H9 (cell line): Measurements from ENCODE around the gene RBM42. TPM values are rescaled to one million over a fixed set of nuclear protein-coding genes. Genes with fewer than 3 reads are reported as not detected.

ENCODE experiments used
- DNase-seq: peaks from one replicate; pipeline ENCODE4 v3.0.0-alpha.2; 2017
- H2AFZ ChIP-seq: one replicate; pipeline ENCODE4 v1.6.1; 2013; ENCODE audit warnings: mild to moderate bottlenecking, low read length, control low read depth, moderate library complexity
- H2AK5ac ChIP-seq: 2 replicates; pipeline ENCODE4 v1.6.1; 2013; ENCODE audit warnings: low read length, control low read depth, mixed read lengths; ENCODE audit not compliant: insufficient read length
- H2BK120ac ChIP-seq: one replicate; pipeline ENCODE4 v1.6.1; 2013; ENCODE audit warnings: low read depth, mild to moderate bottlenecking, low read length, control low read depth, inconsistent platforms; ENCODE audit not compliant: poor library complexity, severe bottlenecking
- H2BK12ac ChIP-seq: 2 replicates; pipeline ENCODE4 v1.6.1; 2013; ENCODE audit warnings: low read length, control low read depth, mixed read lengths, low read depth; ENCODE audit not compliant: insufficient read length
- H2BK15ac ChIP-seq: 2 replicates; pipeline ENCODE4 v1.6.1; 2013; ENCODE audit warnings: low read depth, low read length, control low read depth
- H2BK20ac ChIP-seq: one replicate; pipeline ENCODE4 v1.6.1; 2013; ENCODE audit warnings: low read depth, mild to moderate bottlenecking, low read length, control low read depth, inconsistent platforms; ENCODE audit not compliant: poor library complexity, severe bottlenecking
- H2BK5ac ChIP-seq: 2 replicates; pipeline ENCODE4 v1.6.1; 2013; ENCODE audit warnings: low read length, control low read depth, mixed read lengths; ENCODE audit not compliant: insufficient read length
- H3K14ac ChIP-seq: 2 replicates; pipeline ENCODE4 v1.6.1; 2013; ENCODE audit warnings: low read length, control low read depth; ENCODE audit not compliant: insufficient read depth
- H3K18ac ChIP-seq: 2 replicates; pipeline ENCODE4 v1.6.1; 2013; ENCODE audit warnings: low read depth, mild to moderate bottlenecking, mixed read lengths, low read length, control low read depth; ENCODE audit not compliant: insufficient read length
- H3K23ac ChIP-seq: 2 replicates; pipeline ENCODE4 v1.6.1; 2013; ENCODE audit warnings: low read length, control low read depth, mixed read lengths, low read depth; ENCODE audit not compliant: insufficient read length
- H3K23me2 ChIP-seq: 2 replicates; pipeline ENCODE4 v1.6.1; 2013; ENCODE audit warnings: low read depth, mild to moderate bottlenecking, mixed read lengths, low read length, control low read depth; ENCODE audit not compliant: insufficient read length, poor library complexity, severe bottlenecking
- H3K27ac ChIP-seq: 2 replicates; pipeline ENCODE4 v1.5.1; 2013; ENCODE audit warnings: low read length, control low read depth, mixed read lengths, low read depth; ENCODE audit not compliant: insufficient read length
- H3K27me3 ChIP-seq: 2 replicates; pipeline ENCODE4 v1.6.1; 2013; ENCODE audit warnings: low read length, control low read depth, inconsistent platforms; ENCODE audit not compliant: insufficient read depth
- H3K4ac ChIP-seq: 2 replicates; pipeline ENCODE4 v1.6.1; 2013; ENCODE audit warnings: low read depth, mild to moderate bottlenecking, control low read depth, inconsistent platforms, low read length, moderate library complexity
- H3K4me1 ChIP-seq: 2 replicates; pipeline ENCODE4 v1.6.1; 2013; ENCODE audit warnings: low read length, control low read depth, inconsistent platforms; ENCODE audit not compliant: insufficient read depth
- H3K4me2 ChIP-seq: 2 replicates; pipeline ENCODE4 v1.6.1; 2013; ENCODE audit warnings: low read length, control low read depth, mixed read lengths; ENCODE audit not compliant: insufficient read length, insufficient read depth
- H3K56ac ChIP-seq: 2 replicates; pipeline ENCODE4 v1.6.1; 2013; ENCODE audit warnings: low read depth, mild to moderate bottlenecking, mixed read lengths, low read length, control low read depth; ENCODE audit not compliant: insufficient read length
- H3K79me1 ChIP-seq: 2 replicates; pipeline ENCODE4 v1.6.1; 2013; ENCODE audit warnings: low read depth, mild to moderate bottlenecking, moderate library complexity, low read length, control low read depth, inconsistent platforms; ENCODE audit not compliant: insufficient read depth, poor library complexity, severe bottlenecking
- H3K79me2 ChIP-seq: 2 replicates; pipeline ENCODE4 v1.6.1; 2013; ENCODE audit warnings: low read length, control low read depth, inconsistent platforms; ENCODE audit not compliant: insufficient read depth
- H3K9ac ChIP-seq: 2 replicates; pipeline ENCODE4 v1.6.1; 2013; ENCODE audit warnings: low read length, control low read depth, mixed read lengths; ENCODE audit not compliant: insufficient read length; ENCODE audit errors: extremely low read depth
- H3K9me3 ChIP-seq: one replicate; pipeline ENCODE4 v1.6.1; 2013; ENCODE audit warnings: low read depth, low read length, inconsistent platforms; ENCODE audit not compliant: control insufficient read depth
- H3T11ph ChIP-seq: one replicate; pipeline ENCODE4 v1.6.1; 2013; ENCODE audit warnings: mild to moderate bottlenecking, low read length, control low read depth, inconsistent platforms
- H4K20me1 ChIP-seq: one replicate; pipeline ENCODE4 v1.6.1; 2013; ENCODE audit not compliant: control insufficient read depth, insufficient read length, insufficient read depth
- H4K5ac ChIP-seq: 2 replicates; pipeline ENCODE4 v1.6.1; 2013; ENCODE audit warnings: low read depth, mild to moderate bottlenecking, mixed read lengths, low read length, control low read depth; ENCODE audit not compliant: insufficient read length
- H4K8ac ChIP-seq: replicated peaks from 2 replicates; pipeline ENCODE4 v1.6.1; 2013; ENCODE audit warnings: low read length, control low read depth, mixed read lengths, low read depth; ENCODE audit not compliant: insufficient read length
- H4K91ac ChIP-seq: 2 replicates; pipeline ENCODE4 v1.6.1; 2013; ENCODE audit warnings: low read depth, mild to moderate bottlenecking, moderate library complexity, mixed read lengths, low read length, control low read depth; ENCODE audit not compliant: insufficient read length
- H3K27ac Mint-ChIP-seq, 3 experiments: 2 replicates in 2 of 3; 3 replicates in 1 of 3; pipeline ENCODE4 v1.8.0; 2020 to 2021; ENCODE audit warnings: mixed read lengths in 3 of 3, mild to moderate bottlenecking in 1 of 3, moderate library complexity in 1 of 3
- H3K27me3 Mint-ChIP-seq: 2 replicates; pipeline ENCODE4 v1.8.0; 2021; ENCODE audit warnings: low read depth, mild to moderate bottlenecking, moderate library complexity, mixed read lengths
- H3K36me3 Mint-ChIP-seq, 3 experiments: 2 replicates in 2 of 3; 3 replicates in 1 of 3; pipeline ENCODE4 v1.8.0; 2020 to 2021; ENCODE audit warnings: low read depth in 3 of 3, mixed read lengths in 3 of 3; ENCODE audit not compliant: insufficient read depth in 1 of 3
- H3K4me1 Mint-ChIP-seq, 2 experiments: 2 replicates each; pipeline ENCODE4 v1.8.0; 2020; ENCODE audit warnings: mixed read lengths in 2 of 2
- H3K4me3 Mint-ChIP-seq, 2 experiments: 2 replicates in 1 of 2; 3 replicates in 1 of 2; pipeline ENCODE4 v1.8.0; 2020 to 2021; ENCODE audit warnings: mild to moderate bottlenecking in 2 of 2, mixed read lengths in 2 of 2, moderate library complexity in 1 of 2
- H3K9me3 Mint-ChIP-seq, 2 experiments: 2 replicates in 1 of 2; 3 replicates in 1 of 2; pipeline ENCODE4 v1.8.0; 2020; ENCODE audit warnings: mild to moderate bottlenecking in 2 of 2, mixed read lengths in 2 of 2, moderate library complexity in 1 of 2
- CTCF ChIP-seq: fragments of 200-600 bp; sonication (generic); conservative IDR thresholded peaks from 3 replicates; pipeline ENCODE4 v1.8.0; 2021; ENCODE audit warnings: antibody characterized with exemption, mild to moderate bottlenecking
- WGBS: extraction: QIAGEN DNeasy Blood & Tissue Kit; methylation state at CpG from one replicate; pipeline ENCODE4 v1.1.7; 2013; ENCODE audit warnings: missing lambda C conversion rate, low lambda C conversion rate, mixed read lengths; ENCODE audit not compliant: insufficient read length; ENCODE audit errors: extremely low coverage; 5-methylcytosine and 5-hydroxymethylcytosine counted together
- total RNA-seq: library from RNA; stranded (reverse); gene quantifications from 2 replicates; pipeline ENCODE4 v1.2.1, GENCODE V29; 2021

Gene RBM42
- total RNA-seq, 1 experiment from 2014 or later = 83.3 TPM

DNA sequence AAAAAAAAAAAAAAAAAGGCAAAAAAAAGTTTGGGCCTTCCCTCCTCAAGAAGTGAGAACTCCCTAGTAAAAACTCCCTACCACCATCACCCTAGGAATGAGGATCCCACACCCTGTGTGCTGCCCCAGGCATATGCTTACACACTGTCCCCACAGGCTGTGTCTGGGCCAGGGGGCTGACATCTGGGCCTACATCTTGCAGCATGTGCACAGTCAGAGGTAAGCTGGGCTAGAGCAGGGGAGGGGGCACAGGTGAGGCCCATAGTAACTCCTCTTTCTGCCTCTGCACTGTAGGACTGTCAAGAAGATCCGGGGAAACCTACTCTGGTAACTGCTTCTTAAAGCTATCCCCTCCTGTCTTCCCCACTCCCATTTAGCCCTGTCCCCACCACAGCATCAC is 15.3 kb upstream of the RBM42 start:
- Histone ChIP-seq H3K9me3 (peaks cover under 1% of the 10 kb centered on the region), H3T11ph (no peak overlapping the region), H3K27me3 (no peaks in the 10 kb centered on the region), H3K9ac (no peak overlapping the region), H2BK12ac (no peak overlapping the region), H3K14ac (no peak overlapping the region), H2BK5ac (no peak overlapping the region), H3K27ac (no peak overlapping the region), H4K20me1 (no peaks in the 10 kb centered on the region), H3K79me2 (no peaks in the 10 kb centered on the region), H2BK120ac (no peak overlapping the region), H4K5ac (no peak overlapping the region), H3K79me1 (no peaks in the 10 kb centered on the region), H4K91ac (no peak overlapping the region), H3K56ac (no peak overlapping the region), H2AFZ (no peak overlapping the region), H3K4me1 (no peaks in the 10 kb centered on the region), H3K23me2 (peaks cover 5% of the 10 kb centered on the region), H2BK20ac (no peak overlapping the region), H3K18ac (no peak overlapping the region), H4K8ac (no peak overlapping the region), H3K4me2 (peak overlapping the region; percentile 93), H2AK5ac (no peak overlapping the region), H2BK15ac (no peak overlapping the region), H3K4ac (no peak overlapping the region), H3K23ac (no peak overlapping the region)
- WGBS = no CpG with 5 or more reads among the region's 1 CpG
- Mint-ChIP-seq H3K36me3 (peaks cover 4 to 27% (median 23%) of the 10 kb centered on the region in 3 experiments; a peak in 5 of 7 replicates), H3K9me3 (peaks cover under 1 to 7% of the 10 kb centered on the region in 2 experiments; a peak in 2 of 5 replicates), H3K4me3 (peak overlapping the region; percentile 80 to 86), H3K27ac (no peak overlapping the region; a peak in 1 of 7 replicates), H3K27me3 (peaks cover 19% of the 10 kb centered on the region), H3K4me1 (no peaks in the 10 kb centered on the region)
- DNase-seq = no peak
- no peak for TF ChIP-seq CTCF
